Ramos (cell line): ENCODE data around the gene NEDD4L.
"Not testable (repeated sequence)": the region's sequence is repeated elsewhere in the genome, so short reads cannot be mapped to it uniquely, and the experiment has no call there.

Experiments
- in situ Hi-C: fragments of 300-500 bp; cut with MboI; formaldehyde crosslinking; loops from one replicate; pipeline ENCODE4 v1.14.3; 2022; ENCODE audit warnings: low sequenced_read_pairs; ENCODE audit not compliant: unreplicated experiment

The NEDD4L gene

DNA sequence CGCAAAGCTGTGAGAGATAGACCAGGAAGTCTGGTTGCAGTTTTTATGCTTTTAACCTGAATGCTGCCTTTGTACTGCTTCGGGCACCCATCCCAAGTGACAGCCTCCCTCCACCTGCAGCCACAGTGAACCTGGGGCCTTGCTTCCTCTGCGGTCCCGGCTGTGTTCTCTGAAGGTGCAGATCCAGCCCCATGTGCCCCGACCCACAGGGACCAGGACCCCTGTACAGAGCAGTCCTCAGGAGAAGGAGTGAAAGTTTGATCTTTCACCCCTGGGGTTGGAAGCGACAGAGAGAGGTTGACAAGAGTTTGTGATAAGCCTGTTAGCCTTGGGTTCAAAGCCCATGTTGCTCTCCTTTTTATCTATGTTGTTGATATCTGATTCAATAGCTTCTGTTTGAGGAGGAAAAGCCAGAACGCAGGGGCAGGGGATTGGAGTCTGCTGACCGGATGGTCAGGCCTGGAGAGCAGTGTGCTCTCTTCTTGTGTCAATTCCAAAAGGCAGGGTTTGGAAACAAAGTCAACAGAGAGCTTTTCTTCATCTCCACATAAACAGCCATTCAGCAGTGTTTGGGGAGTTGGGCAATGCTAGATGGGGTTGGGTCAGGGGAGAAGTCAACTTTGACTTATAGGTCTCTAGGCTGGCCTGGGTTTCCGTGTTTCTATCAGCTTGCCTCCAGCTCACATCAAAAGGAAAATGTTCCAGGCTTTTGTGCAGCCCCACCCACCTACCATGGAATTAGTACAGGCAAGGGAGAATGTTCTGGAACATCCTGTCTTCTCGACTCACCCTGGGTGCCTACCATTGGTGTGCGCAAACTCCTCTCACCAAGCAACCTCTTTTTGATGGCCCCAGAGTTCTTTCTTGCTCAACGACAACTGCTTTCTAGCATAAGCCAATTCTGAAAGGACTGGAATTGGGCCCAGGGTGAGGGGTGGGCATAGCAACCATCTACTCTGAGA lies 369.9 kb downstream of the NEDD4L start:
- in situ Hi-C loops = no loop called here

- in situ Hi-C loops = no loop called here
Measured at GRCh38 chr18:58416014-58416703, 372.1 kb downstream of the NEDD4L start.

- in situ Hi-C loops = no loop called here
Measured at GRCh38 chr18:58416704-58417683, 373.0 kb downstream of the NEDD4L start.

DNA sequence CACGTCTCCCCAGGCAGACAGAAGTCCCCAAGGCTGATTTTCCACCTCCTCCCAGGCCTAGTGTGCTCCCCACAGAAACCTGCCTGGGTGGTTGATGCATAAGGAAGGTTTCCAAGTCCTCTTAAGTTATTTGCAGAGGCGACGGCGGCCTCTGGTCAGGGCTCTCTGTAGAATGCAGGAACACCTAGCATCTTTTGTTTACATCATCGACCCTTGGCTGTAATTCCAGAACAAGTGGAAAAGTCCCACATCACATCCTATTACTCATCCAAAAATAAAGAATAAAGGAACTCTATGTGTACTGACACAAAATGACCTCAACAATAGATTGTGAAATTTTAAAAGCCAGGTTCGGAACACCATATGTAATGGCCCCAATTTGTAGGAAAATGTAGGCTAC lies 373.7 kb downstream of the NEDD4L start:
- in situ Hi-C loops = no loop called here

GRCh38 chr18:58418361-58418760 lies 374.3 kb downstream of the NEDD4L start:
- in situ Hi-C loops = no loop called here

DNA sequence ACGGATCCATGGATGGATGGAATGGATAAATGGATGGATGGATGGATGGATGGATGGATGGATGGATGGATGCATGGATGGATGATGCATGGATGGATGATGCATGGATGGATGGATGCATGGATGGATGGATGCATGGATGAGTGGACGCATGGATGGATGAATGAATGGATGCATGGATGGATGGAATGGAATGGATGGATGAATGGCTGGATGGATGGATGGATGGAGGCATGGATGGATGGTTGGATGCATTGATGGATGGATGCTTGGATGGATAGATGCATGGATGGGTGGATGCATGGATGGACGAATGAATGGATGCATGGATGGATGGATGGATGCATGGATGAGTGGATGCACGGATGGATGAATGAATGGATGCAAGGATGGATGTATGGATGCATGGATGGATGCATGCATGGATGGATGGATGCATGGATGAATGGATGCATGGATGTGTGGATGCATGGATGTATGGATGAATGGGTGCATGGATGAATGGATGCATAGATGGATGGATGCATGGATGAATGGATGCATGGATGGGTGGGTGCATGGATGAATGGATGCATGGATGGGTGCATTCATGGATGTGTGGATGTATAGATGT lies 375.7 kb downstream of the NEDD4L start:
- in situ Hi-C loops = no loop called here

GRCh38 chr18:58426611-58427010 lies 382.6 kb downstream of the NEDD4L start:
- in situ Hi-C loops = no loop called here

DNA sequence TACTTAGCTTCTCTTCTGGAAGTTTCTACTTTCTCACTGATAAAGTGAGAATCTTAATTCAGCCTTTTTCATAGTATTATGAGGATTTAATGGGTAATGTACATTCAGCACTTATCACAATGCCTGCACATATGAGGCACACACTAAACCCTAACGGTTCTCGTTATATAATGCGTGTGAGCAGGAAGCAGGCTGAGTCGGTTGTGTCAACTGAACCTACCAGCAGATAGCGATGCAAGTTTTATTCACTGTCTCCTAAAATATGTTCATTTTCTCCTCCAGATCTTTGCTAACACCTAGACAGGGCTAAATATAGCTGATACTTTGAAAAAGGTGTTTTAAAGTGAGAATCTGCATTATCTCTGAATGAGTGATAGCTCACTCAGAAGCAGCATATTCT lies 383.3 kb downstream of the NEDD4L start:
- in situ Hi-C loops = no loop called here

DNA sequence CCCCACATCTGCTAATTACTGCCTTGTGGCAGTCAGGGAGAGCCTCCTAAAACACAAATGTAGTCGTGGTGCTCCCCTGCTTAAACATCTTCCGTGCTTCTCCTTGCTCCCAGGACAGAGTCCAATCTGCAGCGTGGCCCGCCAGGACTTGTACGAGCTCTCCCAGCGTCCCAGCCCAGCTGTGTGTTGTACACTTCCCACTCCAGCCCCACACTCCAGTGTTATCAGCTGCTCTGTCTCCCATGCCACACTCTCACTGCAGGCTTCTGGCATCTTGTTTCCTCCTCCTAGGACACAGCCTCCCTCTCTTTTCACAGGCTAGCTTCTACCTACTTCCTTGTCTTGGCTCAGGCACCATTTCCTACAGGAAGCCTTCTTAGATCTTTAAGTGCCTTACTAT lies 385.4 kb downstream of the NEDD4L start:
- in situ Hi-C loops = no loop called here

DNA sequence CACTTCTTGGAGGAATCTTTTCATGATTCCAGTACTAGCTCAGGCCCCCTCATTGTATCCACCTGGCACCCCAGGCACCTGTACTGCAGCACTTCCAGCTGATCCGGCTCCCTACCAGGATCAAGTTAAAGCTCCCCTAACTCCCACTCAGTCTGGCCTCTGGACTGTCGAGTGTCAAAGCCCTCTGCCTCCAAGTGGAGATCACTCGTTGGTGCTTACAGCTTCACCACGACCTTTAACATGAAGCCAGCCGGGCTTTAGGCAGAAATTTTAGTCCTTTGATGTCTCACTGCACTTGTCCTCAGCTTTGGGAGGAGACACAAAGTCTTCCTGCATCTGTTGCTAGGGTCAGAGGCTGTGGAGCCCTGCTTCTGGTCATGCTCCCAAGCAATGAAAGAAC lies 387.2 kb downstream of the NEDD4L start:
- in situ Hi-C loops = no loop called here

DNA sequence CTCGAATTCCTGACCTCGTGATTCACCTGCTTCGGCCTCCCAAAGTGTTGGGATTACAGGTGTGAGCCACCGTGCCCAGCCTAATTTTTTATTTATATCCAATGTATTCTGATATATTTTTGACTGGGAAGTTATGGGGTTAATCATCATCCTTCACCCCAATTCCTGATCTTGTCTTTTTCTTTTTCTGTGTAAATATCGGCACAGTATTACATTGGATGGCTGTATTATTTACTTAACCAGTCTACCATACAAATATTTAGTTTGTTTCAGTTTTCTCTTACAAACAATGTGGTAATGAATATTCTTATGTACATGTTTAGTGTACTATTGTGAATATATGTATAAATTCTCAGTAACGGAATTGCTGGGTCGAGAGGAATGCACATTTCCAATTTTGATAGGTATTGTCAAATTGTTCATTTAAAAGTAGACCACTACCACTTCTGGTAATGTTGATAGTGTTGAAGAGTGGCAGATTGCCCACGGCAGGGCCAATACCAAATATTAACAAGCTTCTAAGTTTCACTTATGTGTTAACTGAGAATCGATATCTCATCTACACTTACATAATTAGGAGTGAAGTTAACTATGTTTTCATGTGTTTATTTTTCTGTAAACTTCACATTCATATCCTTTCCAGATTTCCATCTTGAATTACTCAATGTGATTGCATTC lies 388.2 kb downstream of the NEDD4L start:
- in situ Hi-C loops = no loop called here

DNA sequence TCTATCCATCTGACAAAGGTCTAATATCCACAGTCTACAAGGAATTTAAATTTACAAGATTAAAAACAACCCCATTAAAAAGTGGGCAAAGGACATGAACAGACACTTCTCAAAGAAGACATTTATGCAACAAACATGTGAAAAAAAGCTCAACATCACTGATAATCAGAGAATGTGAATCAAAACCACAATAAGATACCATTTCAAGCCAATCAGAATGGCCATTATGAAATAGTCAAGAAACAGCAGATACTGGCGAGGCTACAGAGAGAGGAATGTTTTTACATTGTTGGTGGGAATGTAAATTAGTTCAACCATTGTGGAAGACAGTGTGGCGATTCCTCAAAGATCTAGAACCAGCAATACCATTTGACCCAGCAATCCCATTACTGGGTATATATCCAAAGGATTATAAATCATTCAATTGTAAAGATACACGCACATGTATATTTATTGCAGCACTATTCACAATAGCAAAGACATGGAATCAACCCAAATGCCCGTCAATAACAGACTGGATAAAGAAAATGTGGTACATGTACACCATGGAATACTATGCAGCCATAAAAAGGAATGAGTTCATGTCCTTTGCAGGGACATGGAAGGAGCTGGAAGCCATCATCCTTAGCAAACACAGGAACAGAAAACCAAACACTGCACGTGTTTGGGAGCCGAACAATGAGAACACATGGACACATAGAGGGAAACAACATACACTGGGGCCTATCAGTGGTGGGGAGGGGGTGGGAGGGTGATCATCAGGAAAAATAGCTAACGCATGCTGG lies 391.4 kb downstream of the NEDD4L start:
- in situ Hi-C loops = not testable (repeated sequence)

DNA sequence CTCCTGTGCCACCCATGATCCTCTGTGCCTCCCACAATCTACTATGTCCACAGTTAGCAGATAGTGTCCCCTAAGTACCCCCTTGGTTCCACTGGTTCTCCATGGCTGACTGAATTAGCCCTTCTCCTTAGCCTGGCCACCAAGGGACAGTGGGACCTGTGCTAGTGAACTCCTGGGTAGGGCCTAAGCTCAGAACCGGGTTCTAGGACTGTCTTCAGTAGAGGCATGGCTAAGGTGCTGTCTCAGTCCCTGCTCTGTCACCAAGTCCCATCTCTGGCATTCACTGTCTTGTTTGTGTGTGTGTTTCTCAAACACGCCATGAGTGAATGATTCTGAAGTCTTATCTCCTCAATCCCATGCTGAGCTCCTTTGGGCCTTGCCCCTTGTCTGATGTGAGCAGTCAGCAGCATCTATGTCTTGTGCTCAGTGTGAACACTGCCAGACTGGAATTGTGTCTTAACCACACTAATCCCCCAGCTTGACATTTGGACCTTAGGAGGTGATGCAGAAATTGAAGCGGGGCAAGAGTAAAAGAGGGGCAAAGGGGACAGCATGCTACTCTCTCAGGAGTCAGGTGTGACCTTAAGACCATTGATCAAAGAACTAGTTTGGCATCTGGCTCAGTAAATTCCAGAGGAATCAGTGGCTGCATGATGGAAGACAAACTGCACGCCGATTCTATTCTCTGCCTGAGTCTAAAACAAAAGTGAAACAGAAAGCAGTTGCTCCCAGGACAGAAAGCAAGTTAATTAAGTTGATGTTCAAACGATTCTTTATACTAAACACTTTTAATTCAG lies 394.3 kb downstream of the NEDD4L start:
- in situ Hi-C loops = no loop called here

DNA sequence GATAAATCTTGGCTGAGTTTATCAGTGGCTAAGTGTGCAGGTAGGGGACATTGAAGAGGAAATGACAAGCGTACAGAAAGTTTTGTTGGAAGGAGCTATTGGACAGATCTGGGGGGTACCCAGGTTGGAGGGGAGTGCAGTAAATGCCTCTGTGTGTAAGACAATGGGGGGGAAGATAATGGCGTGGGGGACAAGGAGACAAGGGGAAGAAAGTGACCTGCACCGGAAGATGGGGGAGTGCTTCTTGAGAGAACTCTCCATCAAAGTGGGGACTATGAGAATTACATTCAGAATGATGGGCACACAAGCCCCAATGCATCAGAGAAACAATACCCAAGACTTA lies 394.9 kb downstream of the NEDD4L start:
- in situ Hi-C loops = no loop called here

GRCh38 chr18:58443671-58444070 lies 399.6 kb downstream of the NEDD4L start:
- in situ Hi-C loops = no loop called here

DNA sequence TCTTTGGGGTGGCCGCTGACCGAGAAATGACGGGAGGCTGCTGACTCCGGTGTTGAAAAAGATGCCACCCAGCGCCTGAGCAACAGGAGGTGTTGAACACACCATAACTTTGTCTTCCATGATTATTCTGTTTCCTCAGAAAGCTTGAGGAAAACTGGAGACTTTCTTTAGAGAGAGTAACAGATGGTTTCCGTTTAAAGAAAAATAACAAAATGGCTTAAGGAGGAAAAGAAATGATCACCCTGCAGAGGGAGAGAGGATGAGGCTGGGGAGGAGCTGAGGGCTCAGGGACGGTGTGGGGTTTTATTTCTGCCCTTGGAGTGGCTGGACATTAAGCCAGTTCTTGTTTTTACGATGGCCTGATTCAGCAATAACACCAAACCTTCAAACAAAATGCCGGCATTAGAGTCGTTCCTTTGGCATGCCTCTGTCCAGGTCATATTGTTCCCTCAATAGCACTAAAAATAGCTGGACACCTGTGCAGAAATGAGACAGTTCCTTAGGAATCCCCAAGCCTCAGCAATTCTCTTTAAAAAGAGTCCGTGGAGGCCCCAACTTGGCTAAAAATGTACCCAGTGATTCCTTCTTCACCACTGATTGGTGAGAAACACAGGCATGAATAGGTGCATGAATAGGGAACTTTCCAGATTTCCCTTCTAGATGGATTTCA lies 402.5 kb downstream of the NEDD4L start:
- in situ Hi-C loops = no loop called here

- in situ Hi-C loops = no loop called here
Measured at GRCh38 chr18:58447402-58448095, 403.5 kb downstream of the NEDD4L start.
